ENCODE data around the gene NKAPD1. TPM values are rescaled to one million over a fixed set of nuclear protein-coding genes. Genes with fewer than 3 reads are reported as not detected.

NKAPD1 gene
- total and polyA plus RNA-seq, 10 of the 15 experiments (the other 5 are each of a cell fraction or from before 2014, with no cell fraction given): 9.6 to 43.3 (median 19.2) TPM

GRCh38 chr11:112114460-112114859 lies 40.4 kb downstream of the NKAPD1 start:
- ATAC-seq: no peak
- in situ Hi-C loops (cut with MboI) (loop anchor here (5.0 kb wide), 1 partner anchor 168 kb away; no protein-coding TSS in a partner anchor), intact Hi-C loops (cut with micrococcal nuclease; ENCODE audit: unreplicated experiment) (loop anchor here (5.0 kb wide), 1 partner anchor 63 kb away; the partner anchor contains the start of gene BCO2)
- H3K36me3 ChIP-seq (ENCODE audit: control insufficient read depth in 2 of 2, insufficient read depth in 2 of 2, low read length in 1 of 2): no peaks in the 10 kb centered on the region
- POLR2A ChIA-PET: no interaction called here
- H3K9me3 ChIP-seq (replicated peaks; ENCODE audit: control insufficient read depth, insufficient read depth, low read length): no peaks in the 10 kb centered on the region; the same call in 2 of the 3 replicates
- no peak for DNase-seq (ENCODE audit: low read depth, low spot score)
- RAD21 ChIA-PET (ENCODE audit: unreplicated experiment): interaction anchor here (2.7 kb wide), 1 partner anchor 166 kb away, joined by 16 read pairs; no protein-coding TSS in a partner anchor
- H3K4me3 ChIP-seq: no peak overlapping the region
- SMC1A ChIA-PET (ENCODE audit: uncharacterized antibody, unreplicated experiment): interaction anchor here (0.7 to 4.0 kb wide), 7 partner anchors 11 to 309 kb away, joined by 3 to 29 read pairs (median 3); no protein-coding TSS in a partner anchor
- H3K9ac ChIP-seq (ENCODE audit: control insufficient read depth, insufficient read depth, low read length): no peak overlapping the region
- no peak overlapping the region for H2AFZ ChIP-seq (ENCODE audit: control insufficient read depth, low read depth, low read length)
- no TSS peak for BruUV-seq (replicated peaks)
- no peak for FAIRE-seq
- no peaks in the 10 kb centered on the region for H3K79me2 ChIP-seq (ENCODE audit: control insufficient read depth, insufficient read depth, low read length)
- H3K27ac ChIP-seq (ENCODE audit: control insufficient read depth, insufficient read depth): no peak overlapping the region
- H3K4me2 ChIP-seq (ENCODE audit: control insufficient read depth, insufficient read depth): no peak overlapping the region
- no peaks in the 10 kb centered on the region for H4K20me1 ChIP-seq (ENCODE audit: control insufficient read depth, insufficient read depth)
- CTCF ChIA-PET: interaction anchor here (0.8 to 8.9 kb wide), 22 partner anchors 7 to 183 kb away, joined by 3 to 121 read pairs (median 6); partner anchors contain the start of genes BCO2, SDHD and TIMM8B
- H3K27me3 ChIP-seq (replicated peaks in 1 of 2; ENCODE audit: control insufficient read depth in 2 of 2, insufficient read depth in 2 of 2, low read length in 1 of 2): no peaks in the 10 kb centered on the region
- no peaks in the 10 kb centered on the region; the same call in 1 of the 2 replicates for H3K4me1 ChIP-seq (ENCODE audit: control insufficient read depth, insufficient read depth, low read length)
- WGBS (ENCODE audit: insufficient coverage, insufficient replicate concordance, low lambda C conversion rate, missing lambda C conversion rate): 98% methylated on average over 2 of the region's 2 CpGs
- no peak for TF ChIP-seq ZBTB11 (CRISPR knock-in tag; IDR thresholded peaks at IDR 0.05)
- no peak for TF ChIP-seq RCOR1 (conservative IDR thresholded peaks at IDR 0.05; ENCODE audit: low read depth, low read length)
- no peak for TF ChIP-seq E2F8 (IDR thresholded peaks at IDR 0.05; ENCODE audit: low read depth, partially characterized antibody)
- TF ChIP-seq SMAD5 (IDR thresholded peaks at IDR 0.05; ENCODE audit: low read depth): no peak
- TF ChIP-seq FOXM1 (IDR thresholded peaks at IDR 0.05; ENCODE audit: low read depth, low read length): no peak
- TF ChIP-seq DPF2 (IDR thresholded peaks at IDR 0.05): no peak
- TF ChIP-seq SUPT20H (IDR thresholded peaks at IDR 0.05; ENCODE audit: borderline replicate concordance, control insufficient read depth, low read depth, low read length): no peak
- no peak for TF ChIP-seq EP300 (IDR thresholded peaks at IDR 0.05; ENCODE audit: borderline replicate concordance in 1 of 2, control insufficient read depth in 1 of 2, low read depth in 2 of 2, low read length in 2 of 2)
- no peak for TF ChIP-seq SMARCA5 (IDR thresholded peaks at IDR 0.05)
- TF ChIP-seq PRDM15 (CRISPR knock-in tag; IDR thresholded peaks at IDR 0.05): no peak
- TF ChIP-seq RBBP5 (conservative IDR thresholded peaks at IDR 0.05): no peak

All from GM12878 (cell line).